GM23338 (cell line): ENCODE measurements around the gene NAE1. TPM values are rescaled to one million over a fixed set of nuclear protein-coding genes. Genes with fewer than 3 reads are reported as not detected.

ENCODE experiments used
- ATAC-seq: fragments of 200-7000 bp; cut with Tn5 transposase; 3 replicates; pipeline ENCODE4 v1.9.1; 2020
- DNase-seq: peaks from one replicate; pipeline ENCODE4 v3.0.0-alpha.2; 2015; ENCODE audit warnings: low spot score
- H2AFZ ChIP-seq: fragments of 200-600 bp; sonication (generic); 2 replicates; pipeline ENCODE4 v1.8.0; 2016; ENCODE audit warnings: antibody characterized with exemption, mild to moderate bottlenecking, moderate library complexity
- H3F3A ChIP-seq: fragments of 200-600 bp; sonication (generic); replicated peaks from 2 replicates; pipeline ENCODE4 v1.8.0; 2017; ENCODE audit warnings: antibody characterized with exemption, mixed run types, low read depth
- H3K27ac ChIP-seq: fragments of 200-600 bp; sonication (generic); 2 replicates; pipeline ENCODE4 v1.6.1; 2016; ENCODE audit warnings: low read depth
- H3K27me3 ChIP-seq: fragments of 200-600 bp; sonication (generic); 2 replicates; pipeline ENCODE4 v1.8.0; 2016; ENCODE audit warnings: mild to moderate bottlenecking, mixed run types, moderate library complexity; ENCODE audit not compliant: insufficient read depth
- H3K36me3 ChIP-seq: fragments of 200-600 bp; sonication (generic); 2 replicates; pipeline ENCODE4 v1.8.0; 2016; ENCODE audit warnings: mild to moderate bottlenecking; ENCODE audit not compliant: insufficient read depth
- H3K4me1 ChIP-seq: fragments of 200-600 bp; sonication (generic); 2 replicates; pipeline ENCODE4 v1.8.0; 2016; ENCODE audit warnings: mild to moderate bottlenecking, moderate library complexity; ENCODE audit not compliant: insufficient read depth
- H3K4me2 ChIP-seq: fragments of 200-600 bp; sonication (generic); 2 replicates; pipeline ENCODE4 v1.7.1; 2017; ENCODE audit warnings: mixed run types
- H3K4me3 ChIP-seq: fragments of 200-600 bp; sonication (generic); 2 replicates; pipeline ENCODE4 v1.6.1; 2016; ENCODE audit warnings: mixed run types
- H3K79me2 ChIP-seq: fragments of 200-600 bp; sonication (generic); replicated peaks from 2 replicates; pipeline ENCODE4 v1.8.0; 2017; ENCODE audit warnings: mild to moderate bottlenecking; ENCODE audit not compliant: insufficient read depth
- H3K9me2 ChIP-seq: fragments of 200-600 bp; sonication (generic); 2 replicates; pipeline ENCODE4 v1.8.0; 2017; ENCODE audit not compliant: insufficient read depth
- H4K20me1 ChIP-seq: fragments of 200-600 bp; sonication (generic); replicated peaks from 2 replicates; pipeline ENCODE4 v1.8.0; 2017; ENCODE audit warnings: mild to moderate bottlenecking; ENCODE audit not compliant: insufficient read depth
- H3K27ac Mint-ChIP-seq: 2 replicates; pipeline ENCODE4 v1.8.0; 2020; ENCODE audit warnings: inconsistent platforms, mild to moderate bottlenecking, moderate library complexity, mixed read lengths
- H3K27me3 Mint-ChIP-seq: 3 replicates; pipeline ENCODE4 v1.8.0; 2022; ENCODE audit warnings: low read depth, mild to moderate bottlenecking, moderate library complexity, mixed read lengths, inconsistent platforms; ENCODE audit not compliant: insufficient read depth, poor library complexity
- H3K36me3 Mint-ChIP-seq: 3 replicates; pipeline ENCODE4 v1.8.0; 2021; ENCODE audit warnings: low read depth, mild to moderate bottlenecking, inconsistent platforms, moderate library complexity, mixed read lengths
- H3K4me1 Mint-ChIP-seq: 3 replicates; pipeline ENCODE4 v1.8.0; 2020; ENCODE audit warnings: mild to moderate bottlenecking, inconsistent platforms, mixed read lengths
- H3K4me3 Mint-ChIP-seq: 3 replicates; pipeline ENCODE4 v1.8.0; 2021; ENCODE audit warnings: moderate library complexity, mild to moderate bottlenecking, inconsistent platforms, mixed read lengths
- H3K9me3 Mint-ChIP-seq: 3 replicates; pipeline ENCODE4 v1.8.0; 2020; ENCODE audit warnings: moderate library complexity, mild to moderate bottlenecking, inconsistent platforms, mixed read lengths
- CREB1 ChIP-seq: fragments of 250-450 bp; sonication (Bioruptor Pico); IDR thresholded peaks from 2 replicates; pipeline ENCODE4 v1.5.0; 2020; ENCODE audit warnings: low read depth, mild to moderate bottlenecking, moderate library complexity
- POLR2AphosphoS5 ChIP-seq: IDR thresholded peaks from 2 replicates; pipeline ENCODE4 v1.6.1; 2016; ENCODE audit warnings: antibody characterized with exemption, low read depth
- STAT1 ChIP-seq: IDR thresholded peaks from one replicate; pipeline ENCODE4 v1.6.1; 2016; ENCODE audit warnings: antibody characterized with exemption; ENCODE audit not compliant: unreplicated experiment
- ZNF114 ChIP-seq: fragments of 250-450 bp; sonication (Bioruptor Pico); IDR thresholded peaks from 2 replicates; pipeline ENCODE4 v1.5.0; 2020; ENCODE audit warnings: mild to moderate bottlenecking, moderate library complexity
- ZNF462 ChIP-seq: fragments of 250-450 bp; sonication (Bioruptor Pico); IDR thresholded peaks from 2 replicates; pipeline ENCODE4 v1.5.0; 2020; ENCODE audit warnings: mild to moderate bottlenecking, moderate library complexity
- polyA plus RNA-seq: library from polyadenylated mRNA; unstranded; fragments of >200 nt; fragmentation: Nextera tagmentation; extraction: Ambion mirVana; gene quantifications from 2 replicates; pipeline ENCODE4 v1.2.1, GENCODE V29; 2016
- total RNA-seq: library from RNA; depleted of rRNA; stranded (reverse); fragments of >200 nt; shearing (Covaris generic); gene quantifications from 2 replicates; pipeline ENCODE4 v1.2.3, GENCODE V29; 2014
- TF ChIP-seq, protein P1 (sequence below): IDR thresholded peaks from 2 replicates; pipeline ENCODE4 v1.6.1; 2016; ENCODE audit warnings: antibody characterized with exemption

The NAE1 gene
- total and polyA plus RNA-seq, 2 experiments from 2014 or later: 139 to 209 TPM

GRCh38 chr16:66853261-66854139 lies 22.7 kb upstream of the NAE1 start:
- Histone ChIP-seq H3K9me2 (no peaks in the 10 kb centered on the region), H3K79me2 (no peaks in the 10 kb centered on the region), H3K27ac (no peak overlapping the region), H3K36me3 (no peaks in the 10 kb centered on the region), H2AFZ (no peak overlapping the region), H3K4me2 (no peak overlapping the region), H3F3A (no peaks in the 10 kb centered on the region), H3K4me1 (no peaks in the 10 kb centered on the region), H4K20me1 (no peaks in the 10 kb centered on the region), H3K4me3 (no peak overlapping the region), H3K27me3 (no peaks in the 10 kb centered on the region)
- no peaks in the 10 kb centered on the region for H3K9me3 Mint-ChIP-seq
- H3K27ac Mint-ChIP-seq: no peak overlapping the region
- ATAC-seq (no peak), DNase-seq (no peak)
- no peak overlapping the region for H3K4me3 Mint-ChIP-seq
- H3K36me3 Mint-ChIP-seq: no peaks in the 10 kb centered on the region
- H3K4me1 Mint-ChIP-seq: no peaks in the 10 kb centered on the region
- TF ChIP-seq CREB1 (CRISPR knock-in tag) (no peak), POLR2AphosphoS5 (no peak), ZNF114 (CRISPR knock-in tag) (no peak), STAT1 (no peak), ZNF462 (CRISPR knock-in tag) (no peak)
- TF ChIP-seq, protein P1, sequence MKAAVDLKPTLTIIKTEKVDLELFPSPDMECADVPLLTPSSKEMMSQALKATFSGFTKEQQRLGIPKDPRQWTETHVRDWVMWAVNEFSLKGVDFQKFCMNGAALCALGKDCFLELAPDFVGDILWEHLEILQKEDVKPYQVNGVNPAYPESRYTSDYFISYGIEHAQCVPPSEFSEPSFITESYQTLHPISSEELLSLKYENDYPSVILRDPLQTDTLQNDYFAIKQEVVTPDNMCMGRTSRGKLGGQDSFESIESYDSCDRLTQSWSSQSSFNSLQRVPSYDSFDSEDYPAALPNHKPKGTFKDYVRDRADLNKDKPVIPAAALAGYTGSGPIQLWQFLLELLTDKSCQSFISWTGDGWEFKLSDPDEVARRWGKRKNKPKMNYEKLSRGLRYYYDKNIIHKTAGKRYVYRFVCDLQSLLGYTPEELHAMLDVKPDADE: no peak
- H3K27me3 Mint-ChIP-seq: peaks cover 2% of the 10 kb centered on the region
